ENCODE data around the gene LRFN3.
"Not testable (repeated sequence)": the region's sequence is repeated elsewhere in the genome, so short reads cannot be mapped to it uniquely, and the experiment has no call there.

The LRFN3 gene

DNA sequence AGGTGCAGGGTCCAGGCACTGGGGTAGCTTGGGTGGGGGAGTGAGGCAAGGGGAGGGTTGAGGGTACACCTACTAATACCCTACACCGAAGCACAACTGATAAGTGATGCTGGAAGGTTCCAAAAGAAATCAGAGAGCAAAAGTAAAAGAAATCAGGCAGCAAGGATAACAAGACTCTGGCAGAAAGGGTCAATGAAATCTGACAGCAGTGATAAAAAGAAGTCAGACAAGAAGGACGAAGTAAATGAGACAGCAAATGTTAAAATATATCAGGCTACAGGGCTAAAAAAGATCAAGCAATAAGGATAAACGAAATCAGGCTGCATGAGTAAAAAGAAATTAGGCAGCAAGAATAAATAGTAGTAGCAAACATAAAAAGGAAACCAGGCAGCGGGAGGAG is 4.7 kb downstream of the LRFN3 start:
- Mint-ChIP-seq H3K4me3 (no peak overlapping the region), H3K27ac (peak overlapping the region; percentile 58), H3K4me1 (ENCODE audit: low read depth) (peaks cover 31% of the 10 kb centered on the region), H3K27me3 (no peaks in the 10 kb centered on the region), H3K9me3 (ENCODE audit: low read depth) (no peaks in the 10 kb centered on the region), H3K36me3 (no peaks in the 10 kb centered on the region)

DNA sequence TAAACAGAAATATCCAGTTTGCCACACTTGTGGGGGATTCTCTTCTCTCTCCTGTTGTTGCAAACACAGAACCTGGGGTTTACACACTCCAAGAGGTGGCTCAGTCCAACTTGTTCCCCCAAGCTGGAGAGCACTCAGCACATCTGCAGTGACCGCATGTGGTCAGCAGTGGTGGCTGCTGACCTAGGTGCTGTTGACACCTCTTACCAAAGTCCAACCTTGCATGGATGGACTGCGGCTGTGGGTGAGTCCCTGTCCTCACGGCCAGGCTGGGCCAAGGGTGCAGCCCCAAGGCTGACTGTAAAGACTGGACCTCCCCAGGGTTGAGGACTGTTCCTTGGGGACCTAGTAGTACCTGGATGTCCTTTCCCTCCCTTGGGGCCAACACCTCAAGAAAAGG is 6.1 kb downstream of the LRFN3 start:
- Mint-ChIP-seq H3K4me1 (ENCODE audit: low read depth) (peaks cover 24% of the 10 kb centered on the region), H3K27me3 (no peaks in the 10 kb centered on the region), H3K4me3 (no peak overlapping the region), H3K27ac (no peak overlapping the region), H3K36me3 (no peaks in the 10 kb centered on the region), H3K9me3 (ENCODE audit: low read depth) (no peaks in the 10 kb centered on the region)

DNA sequence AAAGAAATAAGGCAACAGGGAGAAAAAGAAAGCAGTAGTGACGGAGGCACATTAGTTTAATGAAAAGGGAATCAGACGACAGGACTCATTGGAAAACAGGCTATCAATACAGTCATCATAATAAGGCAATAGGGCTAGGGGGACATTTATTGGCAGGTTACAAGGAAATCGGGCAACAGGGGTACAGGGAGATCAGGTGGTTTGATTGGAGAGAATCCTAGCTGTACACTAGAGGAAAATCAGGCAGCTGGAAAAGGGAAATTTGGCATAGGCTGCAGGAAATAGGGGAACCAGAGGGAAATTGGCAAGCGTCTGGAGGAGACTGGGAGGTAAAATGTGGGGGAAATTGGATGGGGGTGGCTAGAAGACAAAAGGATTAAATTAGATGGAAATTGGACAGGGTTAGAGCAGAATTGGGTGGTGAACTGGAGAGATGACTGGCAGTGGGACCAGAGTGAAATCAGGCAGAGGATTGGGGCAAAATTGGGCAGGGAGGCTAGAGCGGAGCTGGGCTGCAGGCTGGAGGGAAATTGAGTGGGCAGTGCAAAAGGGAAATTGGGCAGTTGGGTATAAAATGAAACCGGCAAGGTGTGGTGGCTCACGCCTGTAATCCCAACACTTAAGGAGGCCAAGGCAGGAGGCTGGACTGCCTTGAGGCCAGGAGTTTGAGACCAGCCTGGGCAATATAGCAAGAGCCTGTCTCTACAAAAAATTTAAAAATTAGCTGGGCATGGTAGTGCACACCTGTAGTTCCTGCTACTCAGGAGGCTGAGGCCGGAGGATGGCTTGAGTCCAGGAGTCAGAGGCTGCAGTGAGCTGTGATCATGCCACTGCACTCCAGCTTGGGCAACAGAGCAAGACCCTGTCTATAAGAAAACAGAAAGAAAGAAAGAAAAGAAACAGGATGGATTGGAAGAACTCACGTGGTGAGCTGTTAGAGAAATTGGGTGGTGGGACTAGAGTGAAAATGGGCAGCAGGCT is 7.4 kb downstream of the LRFN3 start:
- no peak overlapping the region for H3K4me3 Mint-ChIP-seq
- no peaks in the 10 kb centered on the region for H3K9me3 Mint-ChIP-seq (ENCODE audit: low read depth)
- peaks cover 16% of the 10 kb centered on the region for H3K4me1 Mint-ChIP-seq (ENCODE audit: low read depth)
- no peaks in the 10 kb centered on the region for H3K36me3 Mint-ChIP-seq
- peak overlapping the region; percentile 3 for H3K27ac Mint-ChIP-seq
- H3K27me3 Mint-ChIP-seq = no peaks in the 10 kb centered on the region

DNA sequence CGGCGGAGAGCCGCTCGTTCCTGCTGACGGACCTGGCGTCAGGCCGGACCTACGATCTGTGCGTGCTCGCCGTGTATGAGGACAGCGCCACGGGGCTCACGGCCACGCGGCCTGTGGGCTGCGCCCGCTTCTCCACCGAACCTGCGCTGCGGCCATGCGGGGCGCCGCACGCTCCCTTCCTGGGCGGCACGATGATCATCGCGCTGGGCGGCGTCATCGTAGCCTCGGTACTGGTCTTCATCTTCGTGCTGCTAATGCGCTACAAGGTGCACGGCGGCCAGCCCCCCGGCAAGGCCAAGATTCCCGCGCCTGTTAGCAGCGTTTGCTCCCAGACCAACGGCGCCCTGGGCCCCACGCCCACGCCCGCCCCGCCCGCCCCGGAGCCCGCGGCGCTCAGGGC is 8.4 kb downstream of the LRFN3 start:
- Mint-ChIP-seq H3K4me3 (no peak overlapping the region), H3K36me3 (no peaks in the 10 kb centered on the region), H3K9me3 (ENCODE audit: low read depth) (no peaks in the 10 kb centered on the region), H3K4me1 (ENCODE audit: low read depth) (peaks cover 14% of the 10 kb centered on the region), H3K27me3 (no peaks in the 10 kb centered on the region), H3K27ac (no peak overlapping the region)

DNA sequence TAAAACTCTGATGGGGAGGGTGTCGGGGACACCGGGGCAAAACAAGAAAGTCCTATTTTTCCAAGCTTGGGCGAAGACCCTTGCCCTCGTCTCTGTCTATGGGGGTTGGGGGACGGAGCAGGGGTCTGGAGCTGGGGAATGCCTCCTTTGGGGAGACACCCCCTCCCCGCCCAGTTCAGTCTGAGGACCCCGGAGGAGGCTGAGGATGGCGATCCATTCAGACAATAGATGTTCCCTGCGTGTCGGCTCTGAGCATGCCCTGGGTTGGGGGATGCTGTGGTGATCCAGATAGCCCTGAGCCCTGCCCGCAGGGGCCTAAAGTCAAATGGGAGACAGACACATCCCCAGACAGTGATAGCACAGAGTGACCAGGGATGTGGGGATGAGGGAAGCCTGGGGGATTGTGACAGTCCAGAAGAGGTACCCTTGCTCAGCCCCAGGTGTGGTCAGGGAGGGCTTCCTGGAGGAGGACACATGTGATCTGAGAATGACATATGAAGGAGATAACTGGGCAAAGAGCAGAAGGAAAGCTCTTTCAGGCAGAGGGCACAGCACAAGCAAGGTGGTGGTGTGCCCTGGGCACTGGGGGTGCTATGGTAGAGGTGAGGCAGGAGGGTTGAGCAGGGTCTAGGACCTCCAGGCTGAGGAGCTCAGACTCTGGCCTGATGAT is 9.1 kb downstream of the LRFN3 start:
- Mint-ChIP-seq H3K27ac (no peak overlapping the region), H3K9me3 (ENCODE audit: low read depth) (no peaks in the 10 kb centered on the region), H3K4me3 (no peak overlapping the region), H3K36me3 (no peaks in the 10 kb centered on the region), H3K27me3 (no peaks in the 10 kb centered on the region), H3K4me1 (ENCODE audit: low read depth) (peaks cover 20% of the 10 kb centered on the region)

DNA sequence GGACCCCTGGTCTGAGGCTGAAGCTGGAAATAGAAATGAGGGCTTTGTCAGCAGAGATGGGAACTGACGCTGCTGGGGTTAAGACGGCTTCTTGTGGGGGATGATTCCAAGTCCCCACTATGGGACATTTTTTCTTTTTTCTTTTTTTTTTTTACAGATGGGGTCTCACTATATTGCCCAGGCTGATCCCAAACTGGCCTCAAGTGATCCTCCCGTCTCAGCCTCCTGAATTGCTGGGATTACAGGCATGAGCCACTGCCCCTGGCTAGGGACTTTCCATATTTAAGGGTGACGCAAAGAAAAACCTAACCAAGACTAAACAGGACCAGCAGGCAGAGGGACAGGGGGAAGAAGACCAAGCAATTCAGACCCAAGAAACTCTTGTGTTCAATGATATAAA is 10.0 kb downstream of the LRFN3 start:
- H3K4me3 Mint-ChIP-seq = no peak overlapping the region
- no peaks in the 10 kb centered on the region for H3K36me3 Mint-ChIP-seq
- H3K4me1 Mint-ChIP-seq (ENCODE audit: low read depth) = peaks cover 23% of the 10 kb centered on the region
- peak overlapping the region; percentile 34 for H3K27ac Mint-ChIP-seq
- no peaks in the 10 kb centered on the region for H3K9me3 Mint-ChIP-seq (ENCODE audit: low read depth)
- H3K27me3 Mint-ChIP-seq = no peaks in the 10 kb centered on the region

DNA sequence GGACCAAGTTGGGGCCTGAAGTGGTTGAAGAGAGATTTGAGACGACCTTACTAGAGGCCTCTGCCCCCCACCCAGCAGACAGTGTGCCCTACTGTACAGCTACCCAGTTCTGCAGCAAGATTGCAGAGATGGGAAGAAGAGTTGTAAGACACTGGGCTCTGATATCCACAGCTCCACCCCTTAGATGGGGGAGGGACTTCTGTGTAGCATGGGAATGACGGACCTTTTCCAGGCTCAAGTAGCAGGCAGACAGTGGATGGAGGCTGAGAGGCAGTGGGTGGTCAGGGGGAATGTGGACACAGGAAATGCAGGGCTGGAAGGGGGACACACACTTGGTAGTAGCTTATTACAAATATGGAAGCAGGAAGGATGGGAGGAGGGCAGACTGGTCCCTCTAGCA is 13.0 kb downstream of the LRFN3 start:
- no peaks in the 10 kb centered on the region for H3K9me3 Mint-ChIP-seq (ENCODE audit: low read depth)
- peak overlapping the region; percentile 41 for H3K27ac Mint-ChIP-seq
- H3K27me3 Mint-ChIP-seq = no peaks in the 10 kb centered on the region
- H3K36me3 Mint-ChIP-seq = no peaks in the 10 kb centered on the region
- H3K4me3 Mint-ChIP-seq = no peak overlapping the region
- peaks cover 43% of the 10 kb centered on the region for H3K4me1 Mint-ChIP-seq (ENCODE audit: low read depth)

DNA sequence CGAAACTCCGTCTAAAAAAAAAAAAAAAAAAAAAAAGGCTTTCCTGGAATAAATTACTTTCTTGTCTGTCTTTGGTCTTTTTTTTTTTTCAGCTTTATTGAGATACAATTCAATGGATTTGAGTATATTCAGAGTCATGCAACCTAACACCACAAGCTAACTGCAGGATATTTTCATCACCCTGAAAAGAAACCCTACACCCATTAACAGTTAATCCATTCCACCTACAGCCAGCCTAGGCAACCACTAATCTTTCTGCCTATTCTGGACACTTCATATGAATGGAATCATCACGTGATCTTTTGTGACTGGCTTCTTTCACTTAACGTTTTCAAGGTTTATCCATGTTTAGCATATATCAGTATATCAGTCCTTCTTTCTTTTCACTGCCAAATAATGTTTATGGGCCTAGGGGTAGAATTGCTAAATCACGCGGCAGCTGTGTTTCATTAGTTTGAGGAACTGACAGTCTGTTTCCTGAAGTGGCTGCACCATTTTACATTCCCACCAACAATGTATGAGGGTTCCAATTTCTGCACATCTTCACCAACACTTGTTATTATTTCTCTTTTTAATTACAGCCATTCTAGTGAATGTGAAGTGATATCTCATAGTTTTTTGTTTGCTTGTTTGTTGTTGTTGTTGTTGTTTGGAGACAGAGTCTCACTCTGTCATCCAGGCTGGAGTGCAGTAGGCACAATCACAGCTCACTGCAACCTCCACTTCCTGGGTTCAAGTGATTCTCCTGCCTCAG is 19.9 kb downstream of the LRFN3 start:
- Mint-ChIP-seq H3K36me3 (no peaks in the 10 kb centered on the region), H3K4me3 (no peak overlapping the region), H3K9me3 (ENCODE audit: low read depth) (no peaks in the 10 kb centered on the region), H3K27me3 (no peaks in the 10 kb centered on the region), H3K27ac (peak overlapping the region; percentile 61), H3K4me1 (ENCODE audit: low read depth) (peaks cover 66% of the 10 kb centered on the region)

DNA sequence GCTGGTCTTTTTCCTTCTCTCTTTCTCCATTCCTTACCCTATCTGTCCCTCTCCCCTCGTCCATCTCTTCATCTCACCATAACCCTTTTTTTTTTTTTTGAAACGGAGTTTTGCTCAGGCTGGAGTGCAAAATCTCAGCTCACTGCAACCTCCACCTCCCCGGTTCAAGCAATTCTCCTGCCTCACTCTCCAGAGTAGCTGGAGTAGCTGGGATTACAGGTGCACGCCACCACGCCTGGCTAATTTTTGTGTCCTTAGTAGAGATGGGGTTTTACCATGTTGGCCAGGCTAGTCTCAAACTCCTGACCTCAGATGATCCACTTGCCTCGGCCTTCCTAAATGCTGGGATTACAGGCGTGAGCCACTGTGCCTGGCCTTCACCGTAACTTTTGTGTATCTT is 21.2 kb downstream of the LRFN3 start:
- peaks cover 60% of the 10 kb centered on the region for H3K4me1 Mint-ChIP-seq (ENCODE audit: low read depth)
- peak overlapping the region; percentile 40 for H3K4me3 Mint-ChIP-seq
- peak overlapping the region; percentile 4 for H3K27ac Mint-ChIP-seq
- not testable (repeated sequence) for H3K27me3 Mint-ChIP-seq; H3K36me3 Mint-ChIP-seq; H3K9me3 Mint-ChIP-seq (ENCODE audit: low read depth)

DNA sequence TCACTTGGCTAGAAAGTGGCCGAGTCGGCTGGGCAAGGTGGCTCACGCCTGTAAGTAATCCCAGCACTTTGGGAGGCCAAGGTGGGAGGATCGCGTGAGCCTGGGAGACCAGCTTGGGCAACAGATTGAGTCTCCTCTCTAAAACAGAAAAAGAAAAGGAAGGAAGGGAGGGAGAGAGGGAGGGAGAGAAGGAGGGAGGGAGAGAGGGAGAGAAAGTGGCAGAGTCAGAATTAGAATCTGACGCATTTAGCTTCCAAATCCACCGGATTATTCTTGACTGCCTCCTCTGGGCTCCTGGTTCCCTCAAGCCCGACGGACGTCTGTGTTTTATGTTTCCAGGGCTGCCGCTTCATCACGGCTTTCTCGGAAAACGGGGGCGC is 22.5 kb downstream of the LRFN3 start:
- no peaks in the 10 kb centered on the region for H3K27me3 Mint-ChIP-seq
- H3K36me3 Mint-ChIP-seq = no peaks in the 10 kb centered on the region
- no peaks in the 10 kb centered on the region for H3K9me3 Mint-ChIP-seq (ENCODE audit: low read depth)
- peaks cover 50% of the 10 kb centered on the region for H3K4me1 Mint-ChIP-seq (ENCODE audit: low read depth)
- no peak overlapping the region for H3K27ac Mint-ChIP-seq
- peak overlapping the region; percentile 79 for H3K4me3 Mint-ChIP-seq

DNA sequence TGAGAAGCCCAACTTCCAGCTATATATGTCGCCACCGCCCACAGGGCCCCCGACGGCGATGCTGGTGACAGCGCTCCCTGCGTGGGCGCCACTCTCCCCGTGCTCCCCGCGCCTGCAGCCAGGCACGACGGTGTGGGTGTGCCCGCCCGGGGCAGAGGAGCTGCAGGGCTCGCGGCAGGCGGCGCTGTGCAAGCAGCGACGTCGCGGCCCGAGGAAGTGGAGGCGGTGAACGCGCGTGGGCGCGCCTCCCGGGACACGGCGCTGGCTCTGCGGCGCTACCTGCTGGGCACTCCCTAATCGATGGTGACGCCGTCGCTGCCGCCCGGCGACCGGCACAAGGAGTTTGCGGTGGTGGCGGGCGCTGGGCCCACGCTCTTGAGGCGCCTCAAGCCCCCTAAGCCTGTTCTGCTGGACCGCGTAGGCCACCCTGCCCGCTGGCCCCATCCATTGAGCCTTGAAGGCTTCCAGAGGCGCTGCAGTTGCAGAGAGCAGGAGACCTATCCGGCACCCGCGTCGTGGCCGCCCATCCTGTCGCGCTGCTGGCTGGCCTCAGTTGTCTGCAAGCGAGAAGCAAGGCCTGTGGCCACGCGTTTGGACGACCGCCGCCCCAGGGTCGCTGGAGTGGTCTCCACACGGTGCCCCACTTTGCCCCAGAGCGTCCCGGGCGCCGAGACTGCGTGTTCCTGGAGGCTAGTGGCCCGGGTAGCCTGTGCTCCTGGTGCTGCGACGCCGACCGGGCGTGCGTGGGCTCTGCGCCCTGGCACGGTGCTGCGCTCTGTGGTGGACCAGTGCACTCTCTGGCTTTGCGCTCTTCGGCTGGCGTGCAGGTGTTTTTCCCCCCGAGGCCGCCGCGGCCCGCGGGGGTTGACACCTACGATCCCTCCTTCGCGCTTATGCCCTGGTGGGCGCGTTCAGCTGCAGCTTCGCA is 23.1 kb downstream of the LRFN3 start:
- peak overlapping the region; percentile 59 for H3K4me3 Mint-ChIP-seq
- no peaks in the 10 kb centered on the region for H3K27me3 Mint-ChIP-seq
- no peaks in the 10 kb centered on the region for H3K9me3 Mint-ChIP-seq (ENCODE audit: low read depth)
- no peaks in the 10 kb centered on the region for H3K36me3 Mint-ChIP-seq
- H3K4me1 Mint-ChIP-seq (ENCODE audit: low read depth) = peaks cover 43% of the 10 kb centered on the region
- H3K27ac Mint-ChIP-seq = no peak overlapping the region

DNA sequence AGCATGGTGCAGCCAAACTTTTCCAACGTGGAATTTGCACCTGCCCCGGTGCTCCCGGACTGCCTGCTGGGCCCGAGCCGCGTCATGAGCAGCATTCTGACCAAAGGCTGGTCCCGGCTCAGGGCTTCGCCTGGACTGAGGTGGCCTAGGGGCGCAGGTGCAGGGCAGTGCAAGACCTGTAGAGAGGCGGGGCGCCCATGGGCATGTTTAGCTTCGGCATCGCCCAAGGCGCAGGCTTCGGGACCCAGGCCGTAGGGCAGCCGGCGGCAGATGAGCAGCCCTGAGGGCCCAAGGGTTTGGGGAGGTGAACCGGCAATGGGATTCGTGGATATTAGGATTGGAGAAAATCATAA is 23.8 kb downstream of the LRFN3 start:
- peak overlapping the region; percentile 59 for H3K4me3 Mint-ChIP-seq
- H3K9me3 Mint-ChIP-seq (ENCODE audit: low read depth) = no peaks in the 10 kb centered on the region
- H3K27me3 Mint-ChIP-seq = no peaks in the 10 kb centered on the region
- H3K36me3 Mint-ChIP-seq = no peaks in the 10 kb centered on the region
- no peak overlapping the region for H3K27ac Mint-ChIP-seq
- H3K4me1 Mint-ChIP-seq (ENCODE audit: low read depth) = peaks cover 40% of the 10 kb centered on the region

DNA sequence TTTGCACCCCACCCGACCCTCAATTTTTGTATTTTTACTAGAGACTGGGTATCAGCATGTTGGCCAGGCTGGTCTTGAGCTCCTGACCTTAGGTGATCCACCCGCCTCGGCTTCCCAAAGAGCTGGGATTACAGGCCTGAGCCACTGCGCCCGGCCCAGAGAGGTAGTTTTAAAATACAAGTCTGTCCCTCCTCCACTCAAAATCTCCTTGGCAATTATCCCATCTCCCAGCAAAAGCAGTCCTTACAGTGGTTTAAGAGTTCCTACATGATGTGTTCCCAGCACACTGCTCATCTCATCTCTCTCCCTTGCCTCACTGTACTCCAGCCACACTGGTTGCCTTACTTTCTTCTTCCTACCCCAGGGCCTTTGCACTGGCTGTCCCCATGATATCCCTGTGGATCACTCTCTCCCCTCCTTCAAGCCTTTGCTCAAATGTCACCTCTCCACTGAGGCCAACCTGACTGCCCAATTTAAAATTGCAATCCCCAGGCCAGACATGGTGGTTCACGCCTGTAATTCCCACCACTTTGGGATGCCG is 24.3 kb downstream of the LRFN3 start:
- Mint-ChIP-seq H3K4me3 (peak overlapping the region; percentile 36), H3K27ac (no peak overlapping the region), H3K9me3 (ENCODE audit: low read depth) (no peaks in the 10 kb centered on the region), H3K36me3 (no peaks in the 10 kb centered on the region), H3K27me3 (no peaks in the 10 kb centered on the region), H3K4me1 (ENCODE audit: low read depth) (peaks cover 36% of the 10 kb centered on the region)

DNA sequence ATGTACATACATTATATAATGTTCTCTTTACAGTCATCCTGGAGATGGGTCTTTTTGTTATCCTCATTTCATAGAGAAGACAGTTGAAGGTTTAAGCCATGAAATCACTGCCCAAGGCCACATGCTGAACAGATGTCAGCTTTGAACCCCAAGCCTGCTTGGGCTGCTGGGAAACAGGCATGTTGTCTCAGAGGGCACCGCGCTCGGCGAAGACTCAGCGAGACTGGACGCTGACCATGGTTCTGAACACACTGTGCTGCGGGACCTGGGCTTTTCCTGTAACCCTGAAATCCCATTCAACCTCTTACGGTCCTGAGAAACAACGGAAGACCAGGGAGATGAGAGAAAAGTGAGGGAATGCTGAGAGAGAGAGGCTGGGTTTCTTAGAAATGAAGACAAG is 27.3 kb downstream of the LRFN3 start:
- Mint-ChIP-seq H3K4me3 (no peak overlapping the region), H3K27me3 (no peaks in the 10 kb centered on the region), H3K27ac (no peak overlapping the region), H3K36me3 (no peaks in the 10 kb centered on the region), H3K4me1 (ENCODE audit: low read depth) (peaks cover 11% of the 10 kb centered on the region), H3K9me3 (ENCODE audit: low read depth) (no peaks in the 10 kb centered on the region)

Data from activated naive CD8-positive, alpha-beta T cell (primary cell).